ENCODE data around the gene RWDD2A. TPM values are rescaled to one million over a fixed set of nuclear protein-coding genes. Genes with fewer than 3 reads are reported as not detected.

The RWDD2A gene
- total RNA-seq, 2 donors from 2014 or later, result 3.7 to 4.0 TPM

- Histone ChIP-seq H3K4me1 (peaks cover 0 to 5% of the 10 kb centered on the region in 2 donors), H3K9me3 (no peaks in the 10 kb centered on the region), H3K27me3 (no peaks in the 10 kb centered on the region), H3K4me3 (no peak overlapping the region), H3K27ac (no peak overlapping the region), H3K36me3 (peaks cover 53% of the 10 kb centered on the region)
- no peak for TF ChIP-seq CTCF (IDR thresholded peaks at IDR 0.05)
- no peak for DNase-seq (ENCODE audit: low spot score)
Measured at GRCh38 chr6:83160167-83160566, 33.0 kb upstream of the RWDD2A start.

DNA sequence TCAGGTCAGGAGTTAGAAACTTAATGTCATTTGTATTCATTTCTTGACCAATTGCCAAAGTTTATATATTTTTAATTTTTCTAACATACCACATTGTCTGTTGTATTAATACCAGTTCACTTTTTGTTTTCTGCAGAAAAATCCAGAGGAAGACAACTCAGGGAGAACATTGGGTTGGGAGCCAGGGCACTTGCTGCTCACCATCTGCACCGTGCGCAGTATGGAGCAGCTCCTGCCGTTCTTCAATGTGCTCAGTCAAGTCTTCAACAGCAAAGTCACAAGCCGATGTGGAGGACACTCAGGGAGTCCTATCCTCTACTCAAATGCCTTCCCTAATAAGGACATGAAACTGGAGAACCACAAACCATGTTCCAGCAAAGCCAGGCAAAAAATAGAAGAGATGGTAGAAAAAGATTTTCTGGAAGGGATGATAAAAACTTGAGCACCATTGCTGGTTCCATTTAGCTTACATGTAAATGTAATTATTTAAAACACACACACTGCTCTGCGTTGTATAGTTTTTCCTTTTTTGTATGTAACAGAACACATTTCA, 25.4 kb upstream of the RWDD2A start:
- Histone ChIP-seq H3K4me1 (no peaks in the 10 kb centered on the region), H3K36me3 (peaks cover 94% of the 10 kb centered on the region), H3K4me3 (no peak overlapping the region), H3K27me3 (no peaks in the 10 kb centered on the region), H3K27ac (no peak overlapping the region), H3K9me3 (no peaks in the 10 kb centered on the region)
- no peak for DNase-seq (ENCODE audit: low spot score)
- no peak for TF ChIP-seq CTCF (IDR thresholded peaks at IDR 0.05)

GRCh38 chr6:83168556-83168955, 24.6 kb upstream of the RWDD2A start:
- peaks cover 96% of the 10 kb centered on the region for H3K36me3 ChIP-seq
- H3K4me3 ChIP-seq, result no peak overlapping the region

GRCh38 chr6:83169106-83169505, 24.1 kb upstream of the RWDD2A start:
- TF ChIP-seq CTCF (IDR thresholded peaks at IDR 0.05), result no peak
- Histone ChIP-seq H3K9me3 (no peaks in the 10 kb centered on the region), H3K27ac (no peak overlapping the region), H3K36me3 (peaks cover 100% of the 10 kb centered on the region), H3K27me3 (no peaks in the 10 kb centered on the region), H3K4me1 (no peaks in the 10 kb centered on the region), H3K4me3 (no peak overlapping the region)
- DNase-seq (ENCODE audit: low spot score), result no peak

More at GRCh38 chr6:83168556-83168955, 24.6 kb upstream of the RWDD2A start:
- Histone ChIP-seq H3K4me1 (no peaks in the 10 kb centered on the region), H3K27ac (no peak overlapping the region), H3K9me3 (no peaks in the 10 kb centered on the region), H3K27me3 (no peaks in the 10 kb centered on the region)
- TF ChIP-seq CTCF (IDR thresholded peaks at IDR 0.05), result no peak
- no peak for DNase-seq (ENCODE audit: low spot score)

- no peaks in the 10 kb centered on the region for H3K4me1 ChIP-seq
- no peaks in the 10 kb centered on the region for H3K27me3 ChIP-seq
- DNase-seq (ENCODE audit: low spot score), result no peak
- no peak overlapping the region for H3K27ac ChIP-seq
- H3K4me3 ChIP-seq, result no peak overlapping the region
- H3K9me3 ChIP-seq, result no peaks in the 10 kb centered on the region
- H3K36me3 ChIP-seq, result peaks cover 100% of the 10 kb centered on the region
- TF ChIP-seq CTCF (IDR thresholded peaks at IDR 0.05), result no peak
Measured at GRCh38 chr6:83169511-83169910, 23.6 kb upstream of the RWDD2A start.

DNA sequence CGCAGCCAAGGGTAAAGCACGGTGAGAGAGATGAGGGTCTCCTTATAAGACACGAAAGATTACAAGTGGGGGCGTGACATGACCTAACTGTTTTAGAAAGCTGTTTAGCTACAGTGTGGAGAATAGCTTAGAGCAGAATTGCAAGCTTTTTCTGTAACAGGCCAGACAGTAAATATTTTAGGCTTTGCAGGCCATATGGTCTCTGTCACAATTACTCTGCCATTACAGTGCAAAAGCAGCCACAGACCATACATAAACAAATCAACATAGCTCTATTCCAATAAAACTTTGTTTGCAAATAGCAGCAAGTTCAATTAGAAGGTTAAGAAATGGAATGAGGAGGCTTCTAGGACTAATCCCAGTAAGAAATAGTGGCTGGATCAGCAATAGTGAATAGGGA, 16.9 kb upstream of the RWDD2A start:
- Histone ChIP-seq H3K27ac (no peak overlapping the region), H3K27me3 (no peaks in the 10 kb centered on the region), H3K4me3 (no peak overlapping the region), H3K36me3 (peaks cover 49% of the 10 kb centered on the region), H3K9me3 (no peaks in the 10 kb centered on the region), H3K4me1 (no peaks in the 10 kb centered on the region)
- TF ChIP-seq CTCF (IDR thresholded peaks at IDR 0.05), result no peak
- DNase-seq (ENCODE audit: low spot score), result no peak
